Hematopoietic multipotent progenitor cell (in vitro differentiated cells): ENCODE data around the gene MORN1. TPM values are rescaled to one million over a fixed set of nuclear protein-coding genes. Genes with fewer than 3 reads are reported as not detected.

Experiments
- DNase-seq, 3 donors: peaks; one replicate each; pipeline ENCODE4 v3.0.0-alpha.2; 2011 to 2015; ENCODE audit warnings: low read depth in 2 of 3, low spot score in 2 of 3
- total RNA-seq: library from RNA; depleted of rRNA; stranded (reverse); fragments of >200 nt; gene quantifications from one replicate; pipeline ENCODE4 v1.2.3, GENCODE V29; 2012

MORN1 gene
- total RNA-seq, 1 donor: 17.8 TPM

- DNase-seq: no peak
Observed at GRCh38 chr1:2425892-2426291, 34.5 kb upstream of the MORN1 start.

GRCh38 chr1:2422523-2422922 is 31.2 kb upstream of the MORN1 start:
- no peak for DNase-seq

GRCh38 chr1:2419416-2419815 is 28.1 kb upstream of the MORN1 start:
- no peak for DNase-seq

GRCh38 chr1:2418791-2419320 is 27.5 kb upstream of the MORN1 start:
- DNase-seq: no peak

- no peak for DNase-seq
Observed at GRCh38 chr1:2417833-2418225, 26.5 kb upstream of the MORN1 start.

- DNase-seq: no peak
Observed at GRCh38 chr1:2417083-2417832, 25.9 kb upstream of the MORN1 start.

GRCh38 chr1:2416403-2416802 is 25.0 kb upstream of the MORN1 start:
- peak in 1 of 3 donors; percentile 40 for DNase-seq

- peak in 1 of 3 donors; percentile 13 for DNase-seq
Observed at GRCh38 chr1:2415801-2416208, 24.5 kb upstream of the MORN1 start.

- no peak for DNase-seq
Observed at GRCh38 chr1:2415337-2415736, 24.0 kb upstream of the MORN1 start.

GRCh38 chr1:2414297-2414958 is 23.1 kb upstream of the MORN1 start:
- DNase-seq: peak; percentile 58 to 76 (median 68)

GRCh38 chr1:2413495-2414296 is 22.3 kb upstream of the MORN1 start:
- DNase-seq: no peak

- DNase-seq: no peak
Observed at GRCh38 chr1:2412773-2413494, 21.6 kb upstream of the MORN1 start.

- DNase-seq: peak; percentile 94 to 96 (median 96)
Observed at GRCh38 chr1:2412395-2412772, 21.0 kb upstream of the MORN1 start, which contains the start of gene PEX10. TSS of gene PEX10 (minus strand) at chr1:2412564. CDS start at chr1:2412502, 62 bp downstream.

- no peak for DNase-seq
Observed at GRCh38 chr1:2411801-2412394, 20.5 kb upstream of the MORN1 start.

- DNase-seq: no peak
Observed at GRCh38 chr1:2409745-2410144, 18.4 kb upstream of the MORN1 start.

- no peak for DNase-seq
Observed at GRCh38 chr1:2408859-2409276, 17.5 kb upstream of the MORN1 start.

- no peak for DNase-seq
Observed at GRCh38 chr1:2408456-2408855, 17.1 kb upstream of the MORN1 start.

- no peak for DNase-seq
Observed at GRCh38 chr1:2407991-2408275, 16.6 kb upstream of the MORN1 start.

- no peak for DNase-seq
Observed at GRCh38 chr1:2407166-2407990, 16.0 kb upstream of the MORN1 start.
